Left forelimb (tissue), 1 donor: ENCODE results near the gene C2CD5.

Source experiments
- DNase-seq: peaks from one replicate; pipeline ENCODE4 v3.0.0-alpha.2; 2018; ENCODE audit warnings: low spot score

Gene C2CD5

GRCh38 chr12:22415342-22416309 is 128.7 kb downstream of the C2CD5 start:
- DNase-seq: no peak

DNA sequence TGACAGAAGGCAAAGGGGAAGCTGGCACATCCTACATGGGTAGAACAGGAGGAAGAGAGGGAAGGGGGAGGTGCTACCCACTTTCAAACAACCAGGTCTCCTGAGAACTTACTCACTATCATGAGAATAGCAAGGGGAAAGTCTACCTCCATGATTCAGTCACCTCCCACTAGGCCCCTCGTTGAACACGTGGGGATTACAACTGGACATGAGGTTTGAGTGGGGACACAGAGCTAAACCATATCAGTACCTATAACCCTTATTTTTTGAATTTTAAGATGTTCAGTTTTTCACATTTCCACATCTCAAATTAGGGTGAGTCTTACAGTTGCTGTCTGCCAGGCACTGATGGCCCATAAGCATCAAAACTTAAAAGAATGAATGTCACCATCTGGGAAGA is 129.6 kb downstream of the C2CD5 start:
- DNase-seq: no peak

DNA sequence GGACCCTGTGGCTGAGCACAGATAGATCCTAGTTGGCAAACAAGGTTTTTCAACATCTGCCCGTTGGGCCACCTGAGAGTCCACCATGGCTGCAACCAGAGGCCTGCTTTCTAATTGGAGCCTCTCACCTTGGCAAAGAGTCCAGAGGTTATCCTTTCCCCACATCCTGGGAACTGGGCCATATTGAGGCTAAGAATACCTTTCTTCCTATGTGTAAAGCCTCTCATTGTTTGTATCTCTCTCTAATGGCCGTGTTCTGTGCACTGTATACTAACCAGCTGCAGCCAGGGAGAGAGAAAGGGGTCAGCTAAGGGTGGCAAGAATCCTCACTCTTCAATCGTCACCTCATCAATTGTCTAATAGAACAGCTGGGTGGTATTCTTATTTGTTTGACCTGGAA is 130.8 kb downstream of the C2CD5 start:
- DNase-seq: no peak

GRCh38 chr12:22412581-22412980 is 131.8 kb downstream of the C2CD5 start:
- DNase-seq: no peak

- no peak for DNase-seq
These were observed 133.9 kb downstream of the C2CD5 start for GRCh38 chr12:22410486-22410885.

- no peak for DNase-seq
These were observed 134.8 kb downstream of the C2CD5 start for GRCh38 chr12:22409377-22410164.

DNA sequence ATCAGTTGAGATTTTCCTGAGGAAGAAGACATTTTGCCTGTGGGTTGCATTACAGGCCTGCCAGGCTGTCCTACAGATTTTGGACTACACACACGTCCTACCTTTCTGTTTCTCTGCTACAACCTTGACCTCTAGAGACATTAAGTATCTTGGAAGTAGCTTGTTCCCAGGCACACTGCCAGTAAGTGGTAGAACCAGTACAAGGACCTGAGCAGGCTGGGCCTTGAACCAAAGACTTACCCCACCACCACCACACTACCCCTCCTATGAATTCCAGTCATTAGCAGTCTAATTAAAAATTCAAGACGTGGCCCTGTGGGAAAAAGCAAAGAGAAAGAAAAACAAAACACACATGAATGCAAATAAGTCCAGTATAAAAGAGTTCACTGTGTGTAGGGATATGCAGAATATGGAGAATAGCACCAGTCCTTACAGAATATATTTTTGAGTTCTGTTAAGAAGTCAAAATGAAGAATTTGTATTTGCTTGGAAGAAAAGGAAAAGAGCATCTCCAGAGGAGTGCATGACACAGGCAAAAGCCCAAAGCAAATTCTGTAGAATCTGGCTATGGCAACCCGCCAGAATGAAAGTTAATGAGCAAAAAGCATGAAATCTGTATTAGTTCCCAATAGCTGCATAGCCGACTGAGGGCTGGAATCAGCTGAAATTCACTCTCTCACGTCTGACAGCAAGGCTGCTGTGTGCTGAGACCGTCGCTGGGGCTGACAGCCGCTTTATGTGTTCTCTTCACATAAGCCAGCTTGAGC is 135.5 kb downstream of the C2CD5 start:
- no peak for DNase-seq

GRCh38 chr12:22407397-22407796 is 136.9 kb downstream of the C2CD5 start:
- DNase-seq: no peak

DNA sequence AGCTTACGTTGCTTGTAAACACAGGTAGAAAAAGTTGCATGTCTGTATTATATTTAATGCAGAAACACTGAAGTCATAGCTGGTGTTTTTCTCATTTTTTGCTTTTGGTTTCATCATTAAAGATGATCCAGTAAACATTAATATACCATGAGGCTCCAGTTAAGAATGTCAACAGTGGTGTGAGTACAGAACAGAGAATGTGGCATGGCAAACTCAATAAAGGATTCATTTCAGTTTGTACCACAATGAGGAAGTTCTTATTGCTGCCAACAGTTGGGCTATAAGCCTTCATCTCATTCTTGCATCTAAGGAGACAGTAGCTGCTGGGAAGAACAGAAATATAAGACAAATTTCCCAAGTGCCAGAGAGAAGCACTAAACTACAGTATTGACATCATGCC is 137.7 kb downstream of the C2CD5 start:
- no peak for DNase-seq

DNA sequence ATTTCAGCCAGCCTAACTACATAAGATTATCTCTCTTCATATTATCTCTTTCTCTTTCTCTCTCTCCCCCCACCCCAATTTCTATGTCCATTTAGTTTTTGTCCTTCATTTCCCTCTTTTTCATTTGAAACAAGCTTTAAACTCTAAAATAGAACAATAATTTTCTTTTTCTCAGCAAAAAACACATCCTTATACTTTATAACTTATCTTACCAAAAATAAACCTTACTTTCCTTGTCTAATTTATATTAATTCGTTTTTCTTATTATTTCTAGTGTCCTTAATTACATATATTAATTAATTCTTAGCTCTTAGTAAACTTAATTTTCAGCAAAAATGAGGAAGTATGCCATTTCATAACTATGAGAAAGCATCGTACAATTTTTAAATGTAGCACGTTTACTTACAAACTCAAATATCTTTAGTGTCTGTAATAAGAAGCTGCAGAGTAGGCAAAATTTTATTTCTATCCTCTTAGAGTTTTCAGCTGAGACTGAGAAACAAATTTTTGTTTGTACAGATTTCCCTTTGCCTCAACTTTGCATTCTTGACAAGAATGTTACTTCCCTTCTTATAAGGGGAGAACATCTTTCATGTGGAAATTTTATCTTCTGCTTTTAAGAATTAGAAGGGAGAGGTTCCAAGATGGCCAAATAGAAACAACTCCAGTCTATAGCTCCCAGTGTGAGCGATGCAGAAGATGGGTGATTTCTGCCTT is 144.7 kb downstream of the C2CD5 start:
- DNase-seq: no peak
